Vagina (tissue), 2 donors: Measurements from ENCODE around the gene F2RL2.

Experiments
- CTCF ChIP-seq, 3 experiments: fragments of 450-650 bp in 2 of 3; fragments of 200-600 bp in 1 of 3; sonication (generic) in 1 of 3; IDR thresholded peaks; one replicate each; pipeline ENCODE4 v1.5.1; 2017 to 2019; ENCODE audit warnings: antibody characterized with exemption in 3 of 3, mild to moderate bottlenecking in 2 of 3, moderate library complexity in 2 of 3
- POLR2A ChIP-seq, 2 donors: fragments of 450-650 bp; IDR thresholded peaks; one replicate each; pipeline ENCODE4 v1.6.1; 2017; ENCODE audit warnings: antibody characterized with exemption in 2 of 2, mild to moderate bottlenecking in 2 of 2, moderate library complexity in 2 of 2
- POLR2AphosphoS5 ChIP-seq, 2 donors: sonication (generic); formaldehyde crosslinking; IDR thresholded peaks; one replicate each; pipeline ENCODE4 v1.9.0; 2017; ENCODE audit warnings: antibody characterized with exemption in 2 of 2, mild to moderate bottlenecking in 2 of 2, low read depth in 1 of 2; ENCODE audit not compliant: insufficient read depth in 1 of 2

- no peak for TF ChIP-seq CTCF (IDR thresholded peaks at IDR 0.05)
- no peak for TF ChIP-seq POLR2A (IDR thresholded peaks at IDR 0.05)
- no peak for TF ChIP-seq POLR2AphosphoS5 (IDR thresholded peaks at IDR 0.05; ENCODE audit: insufficient read depth in 1 of 2, low read depth in 1 of 2)
These were observed 44.3 kb upstream of the F2RL2 start for GRCh38 chr5:76667495-76667894.
